GM12864 (cell line): ENCODE results near the gene WDR18.

Experiments
- DNase-seq: peaks from one replicate; pipeline ENCODE4 v3.0.0-alpha.2; 2011; ENCODE audit warnings: low read depth
- H3K4me3 ChIP-seq: 2 replicates; pipeline ENCODE4 v1.5.1; 2011; ENCODE audit warnings: mild to moderate bottlenecking, low read depth, low read length, control low read depth
- CTCF ChIP-seq: IDR thresholded peaks from 2 replicates; pipeline ENCODE4 v1.5.1; 2011; ENCODE audit warnings: low read depth, mild to moderate bottlenecking, moderate library complexity, low read length, control low read depth, inconsistent platforms; ENCODE audit errors: missing control alignments

WDR18 gene

GRCh38 chr19:977058-977464 is 7.1 kb upstream of the WDR18 start:
- no peak for DNase-seq
- H3K4me3 ChIP-seq = no peak overlapping the region
- no peak for TF ChIP-seq CTCF

DNA sequence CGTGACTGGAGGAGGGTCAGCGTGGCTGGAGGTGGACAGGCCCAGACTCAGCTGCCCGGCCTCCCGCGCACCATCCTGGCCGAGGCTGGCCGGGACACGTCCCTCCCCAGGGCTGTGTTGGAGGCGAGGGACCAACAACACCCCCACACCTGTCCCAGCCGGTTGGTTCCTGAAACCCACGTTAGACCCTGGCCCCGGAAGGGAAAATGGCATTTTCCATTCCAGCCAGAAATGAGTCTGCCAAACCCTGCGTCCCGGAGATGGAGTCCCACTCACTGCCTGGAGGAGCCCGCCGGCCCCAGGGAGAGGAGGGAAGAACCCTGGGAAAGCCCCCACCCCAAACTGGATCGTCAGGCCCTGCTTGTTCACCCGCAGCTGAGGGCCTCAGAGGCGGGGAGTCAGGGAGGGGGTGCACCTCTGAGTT is 4.8 kb upstream of the WDR18 start:
- no peak for DNase-seq
- TF ChIP-seq CTCF = no peak

GRCh38 chr19:980133-980998 is 3.8 kb upstream of the WDR18 start:
- no peak overlapping the region for H3K4me3 ChIP-seq
- TF ChIP-seq CTCF = no peak
- DNase-seq = no peak

More for the DNA sequence above, 4.8 kb upstream of the WDR18 start:
- H3K4me3 ChIP-seq = no peak overlapping the region

GRCh38 chr19:982567-983170 is 1.5 kb upstream of the WDR18 start:
- no peak for DNase-seq
- peak overlapping the region; percentile 43 for H3K4me3 ChIP-seq
- TF ChIP-seq CTCF = peak; percentile 75

DNA sequence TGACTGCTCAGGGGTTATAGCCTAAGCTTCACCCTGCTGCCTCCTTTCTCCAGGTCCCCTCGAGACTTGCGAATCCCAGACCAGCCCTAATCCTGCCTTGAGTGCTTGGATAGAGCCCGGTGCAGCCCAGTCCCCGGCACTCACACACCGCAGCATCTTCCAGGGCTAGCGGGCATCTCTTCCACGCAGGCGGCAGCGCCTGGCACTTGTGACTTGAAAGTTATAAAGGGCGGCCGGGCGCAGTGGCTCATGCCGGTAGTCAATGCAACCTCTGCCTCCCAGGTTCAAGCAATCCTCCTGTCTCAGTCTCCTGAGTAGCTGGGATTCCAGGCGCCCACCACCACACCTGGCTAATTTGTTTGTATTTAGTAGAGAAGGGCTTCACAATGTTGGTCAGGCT is 1.9 kb downstream of the WDR18 start:
- H3K4me3 ChIP-seq = no peak overlapping the region
- TF ChIP-seq CTCF = no peak
- no peak for DNase-seq

DNA sequence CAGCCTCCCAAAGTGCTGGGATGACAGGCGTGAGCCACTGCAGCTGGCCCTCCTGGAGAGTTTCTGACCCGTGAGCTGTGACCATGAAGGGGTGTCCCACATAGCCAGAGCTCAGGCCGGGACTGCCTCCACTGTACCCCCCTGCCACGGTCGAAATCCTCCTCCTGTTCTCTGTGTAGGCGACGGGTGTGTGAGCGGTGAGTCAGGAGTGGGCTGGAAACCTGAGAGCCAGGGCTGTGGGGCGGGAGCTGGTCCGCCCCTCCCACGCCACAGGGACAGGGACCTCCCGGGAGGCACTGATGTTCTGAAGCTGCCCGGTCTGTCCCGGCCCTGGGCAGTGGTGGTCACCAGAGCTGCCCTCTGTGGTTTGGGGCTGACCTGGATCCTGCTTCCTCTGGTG is 3.9 kb downstream of the WDR18 start:
- DNase-seq = no peak
- no peak for TF ChIP-seq CTCF
- H3K4me3 ChIP-seq = no peak overlapping the region
